NCI-H146 treated with DMSO at 0.1 percent for 48 hours (cell line): ENCODE results near the gene CCDC78.
"Not testable (repeated sequence)": the region's sequence is repeated elsewhere in the genome, so short reads cannot be mapped to it uniquely, and the experiment has no call there.

Experiments
- DNase-seq: peaks from one replicate; lab custom pipeline; 2025; ENCODE audit not compliant: unreplicated experiment; lab: John Stamatoyannopoulos, UW

Gene CCDC78

GRCh38 chr16:695355-696089 is 30.7 kb downstream of the CCDC78 start:
- DNase-seq: no peak

- DNase-seq: no peak
These were observed 31.3 kb downstream of the CCDC78 start for GRCh38 chr16:694863-695354.

DNA sequence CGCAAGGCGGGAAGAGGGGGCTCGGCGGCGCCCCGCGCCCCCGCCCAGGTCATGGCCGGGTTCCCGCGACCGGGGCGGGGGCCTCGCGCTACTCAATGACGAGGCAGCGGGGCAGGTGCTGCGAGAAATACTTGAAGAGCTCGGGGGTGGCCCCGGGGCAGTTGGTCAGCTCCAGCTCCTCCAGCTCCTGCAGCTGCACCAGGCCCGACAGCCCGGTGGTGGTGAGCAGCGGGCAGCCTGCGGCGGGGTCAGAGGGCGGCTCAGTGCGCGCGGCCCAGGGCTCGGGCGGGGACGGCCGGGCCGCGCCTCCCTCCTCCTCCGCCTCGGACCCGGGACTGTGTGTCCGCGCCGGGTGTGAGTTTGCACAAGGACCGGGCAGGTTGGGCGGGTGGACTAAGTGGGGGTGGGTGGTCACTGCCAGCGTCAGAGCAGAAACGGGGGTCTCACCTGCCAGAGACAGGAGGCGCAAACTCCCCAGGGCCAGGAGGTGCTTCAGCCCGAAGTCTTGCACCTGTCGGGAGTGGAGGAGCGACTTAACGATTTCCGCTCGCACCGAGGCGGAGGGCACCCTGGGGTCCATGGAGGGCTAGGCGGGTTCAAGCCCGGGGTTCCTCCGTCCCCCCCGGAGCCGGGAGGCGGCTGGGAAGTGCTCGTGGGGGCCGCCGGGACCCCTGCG is 31.9 kb downstream of the CCDC78 start:
- no peak for DNase-seq

- no peak for DNase-seq
These were observed 32.5 kb downstream of the CCDC78 start for GRCh38 chr16:693766-694165.

- no peak for DNase-seq
These were observed 32.9 kb downstream of the CCDC78 start for GRCh38 chr16:693364-693763.

DNA sequence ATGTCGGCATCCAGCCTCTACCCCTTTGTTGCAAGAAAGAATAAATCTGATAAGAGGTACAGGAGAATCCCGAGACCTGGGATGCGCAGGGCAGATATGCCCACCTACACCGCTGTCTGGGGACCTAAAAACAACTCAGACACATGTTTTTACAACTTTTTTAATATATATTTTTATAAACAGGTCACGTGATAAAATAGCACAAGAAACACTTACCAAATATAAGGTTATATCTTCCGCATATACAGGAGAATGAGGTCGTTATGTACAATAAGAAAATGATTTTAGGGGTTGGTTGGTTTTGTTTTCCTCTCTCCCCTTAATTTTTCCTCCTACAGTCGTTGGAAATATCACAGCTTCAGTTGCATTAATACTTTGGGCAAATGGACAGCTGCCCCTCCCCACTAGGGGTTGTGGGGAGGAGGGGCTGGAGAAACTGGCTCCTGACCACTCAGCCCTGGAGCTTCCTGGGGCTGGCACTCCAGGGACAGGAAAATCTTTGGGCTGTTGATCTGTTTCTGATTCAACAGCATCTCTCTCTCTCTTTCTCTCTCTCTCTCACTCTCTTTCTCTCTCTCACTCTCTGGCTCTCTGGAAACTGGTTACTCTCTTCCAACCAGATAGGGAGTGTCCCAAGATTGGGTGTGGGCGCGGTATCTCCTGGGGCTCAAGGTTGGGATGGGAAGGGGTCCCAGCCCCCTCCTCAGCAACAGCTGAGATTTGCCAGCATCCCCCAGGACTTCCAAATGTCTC is 33.7 kb downstream of the CCDC78 start:
- no peak for DNase-seq

DNA sequence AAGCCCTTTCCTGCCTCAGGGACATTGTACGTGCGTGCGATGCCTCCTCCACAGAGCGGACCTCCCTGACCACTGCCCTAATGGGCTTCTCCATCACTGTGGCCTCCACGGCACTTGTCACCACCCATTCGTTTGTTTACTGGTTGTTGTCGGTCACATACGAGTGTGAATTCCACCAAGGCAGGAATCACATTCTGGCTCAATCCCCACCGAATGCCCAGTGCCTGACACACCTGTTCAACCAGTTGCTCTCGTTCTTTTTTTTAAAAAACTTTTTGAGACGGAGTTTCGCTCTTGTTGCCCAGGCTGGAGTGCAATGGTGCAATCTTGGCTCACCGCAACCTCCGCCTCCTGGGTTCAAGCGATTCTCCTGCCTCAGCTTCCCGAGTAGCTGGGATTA is 35.0 kb downstream of the CCDC78 start:
- DNase-seq: not testable (repeated sequence)

GRCh38 chr16:689175-689897 is 36.9 kb downstream of the CCDC78 start:
- DNase-seq: no peak

DNA sequence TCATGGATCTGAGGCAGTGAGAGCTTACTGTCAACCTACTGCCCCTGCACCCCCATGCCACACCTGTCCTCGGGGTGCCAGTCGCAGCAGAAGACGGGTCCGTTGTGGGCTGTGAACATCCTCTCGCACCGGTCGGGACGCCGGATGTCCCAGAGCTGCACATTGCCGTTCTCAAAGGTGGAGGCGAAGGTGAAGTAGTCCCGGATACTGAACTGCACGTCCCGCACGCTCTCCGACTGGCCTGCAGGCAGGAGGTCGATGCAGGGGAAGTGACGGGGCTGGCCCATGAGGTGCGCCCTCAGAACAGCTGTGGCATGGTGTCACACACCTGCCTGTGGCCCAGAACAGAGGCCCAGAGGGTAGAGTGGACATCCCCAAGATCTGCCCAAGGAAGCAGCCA is 38.7 kb downstream of the CCDC78 start:
- no peak for DNase-seq

DNA sequence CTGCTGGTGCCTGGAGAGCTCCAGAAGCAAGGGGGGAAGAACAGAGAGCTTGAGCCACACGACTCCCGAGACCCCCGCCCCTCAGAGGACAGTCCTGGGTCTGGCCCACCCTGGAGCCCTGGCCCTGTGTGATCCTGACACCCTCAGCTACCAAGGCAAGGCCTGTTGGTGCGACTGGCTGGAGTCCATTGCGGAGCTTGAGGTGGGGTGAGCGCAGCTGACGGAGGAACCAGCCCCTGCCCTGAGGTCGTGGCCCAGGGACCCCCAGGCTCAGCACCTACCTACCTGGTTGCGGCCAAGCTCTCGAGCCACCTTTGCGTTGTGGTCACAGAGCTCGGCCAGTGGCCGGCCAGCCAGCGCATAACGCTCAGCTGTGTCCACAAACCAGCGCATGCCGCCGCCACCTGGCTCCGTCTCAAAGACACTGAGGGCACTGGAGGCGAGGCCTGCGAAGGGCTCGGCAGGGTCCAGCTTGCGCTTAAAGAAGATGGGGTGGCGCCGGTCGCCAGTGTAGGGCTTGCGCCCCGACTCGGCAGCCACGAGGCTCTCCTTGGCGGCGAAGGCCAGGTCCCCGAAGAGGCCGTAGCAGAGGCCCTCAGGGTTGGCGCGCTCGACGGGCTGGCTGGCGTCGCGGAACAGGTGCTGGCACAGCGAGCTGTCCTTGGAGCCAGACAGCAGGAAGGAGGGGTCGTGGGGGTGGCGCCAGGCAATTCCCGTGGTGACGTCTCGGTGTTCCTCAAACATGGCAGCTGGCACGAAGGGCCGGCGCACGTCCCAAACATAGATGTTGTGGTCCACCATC is 39.6 kb downstream of the CCDC78 start:
- DNase-seq: no peak

- no peak for DNase-seq
These were observed 40.3 kb downstream of the CCDC78 start for GRCh38 chr16:685967-686366.

- DNase-seq: no peak
These were observed 41.1 kb downstream of the CCDC78 start for GRCh38 chr16:684961-685696.

- DNase-seq: peak; percentile 89
These were observed 42.0 kb downstream of the CCDC78 start, which contains the start of gene JMJD8 for GRCh38 chr16:684071-684794. Gene JMJD8 (minus strand): TSS chr16:684334. CDS start chr16:684319, 15 bp downstream.

DNA sequence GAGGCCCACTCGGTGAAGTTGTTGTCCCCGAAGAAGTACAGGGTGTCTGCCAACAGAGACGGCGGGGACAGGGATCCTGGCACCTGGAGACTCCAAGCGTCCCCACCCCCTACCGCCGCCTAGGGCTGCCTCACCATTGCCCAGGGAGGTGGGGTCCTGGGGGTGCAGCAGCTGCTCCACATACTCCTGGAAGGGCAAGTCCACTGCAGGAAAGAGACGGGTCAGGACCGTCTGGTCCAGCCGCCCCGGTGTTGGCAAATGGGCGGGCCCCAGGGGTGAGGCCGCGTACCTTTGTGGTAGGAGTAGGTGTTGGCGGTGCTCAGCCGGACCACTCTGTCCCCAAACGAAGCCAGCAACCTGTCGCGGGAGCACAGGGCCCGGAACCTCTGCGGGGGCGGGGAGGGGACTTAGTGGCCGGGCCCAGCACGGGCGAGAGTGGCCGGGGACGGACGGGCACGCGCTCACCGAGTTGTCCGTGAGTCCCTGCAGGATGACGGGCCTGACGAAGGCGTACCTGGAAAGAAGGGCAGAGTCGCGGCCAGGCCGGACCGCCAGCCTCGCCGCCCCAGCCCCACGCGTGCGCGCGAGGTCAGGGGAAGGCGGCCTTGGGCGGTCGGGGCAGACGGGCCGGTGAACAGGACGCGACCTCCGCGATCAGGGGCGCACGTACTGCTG is 42.7 kb downstream of the CCDC78 start:
- DNase-seq: no peak

- no peak for DNase-seq
These were observed 43.5 kb downstream of the CCDC78 start for GRCh38 chr16:682493-683395.

- no peak for DNase-seq
These were observed 44.4 kb downstream of the CCDC78 start for GRCh38 chr16:681746-682427.
